Measurements from ENCODE around the gene PPID. TPM values are rescaled to one million over a fixed set of nuclear protein-coding genes. Genes with fewer than 3 reads are reported as not detected.

PPID gene
- total RNA-seq, 4 donors from 2014 or later, result 22.2 to 27.6 (median 25.7) TPM

DNA sequence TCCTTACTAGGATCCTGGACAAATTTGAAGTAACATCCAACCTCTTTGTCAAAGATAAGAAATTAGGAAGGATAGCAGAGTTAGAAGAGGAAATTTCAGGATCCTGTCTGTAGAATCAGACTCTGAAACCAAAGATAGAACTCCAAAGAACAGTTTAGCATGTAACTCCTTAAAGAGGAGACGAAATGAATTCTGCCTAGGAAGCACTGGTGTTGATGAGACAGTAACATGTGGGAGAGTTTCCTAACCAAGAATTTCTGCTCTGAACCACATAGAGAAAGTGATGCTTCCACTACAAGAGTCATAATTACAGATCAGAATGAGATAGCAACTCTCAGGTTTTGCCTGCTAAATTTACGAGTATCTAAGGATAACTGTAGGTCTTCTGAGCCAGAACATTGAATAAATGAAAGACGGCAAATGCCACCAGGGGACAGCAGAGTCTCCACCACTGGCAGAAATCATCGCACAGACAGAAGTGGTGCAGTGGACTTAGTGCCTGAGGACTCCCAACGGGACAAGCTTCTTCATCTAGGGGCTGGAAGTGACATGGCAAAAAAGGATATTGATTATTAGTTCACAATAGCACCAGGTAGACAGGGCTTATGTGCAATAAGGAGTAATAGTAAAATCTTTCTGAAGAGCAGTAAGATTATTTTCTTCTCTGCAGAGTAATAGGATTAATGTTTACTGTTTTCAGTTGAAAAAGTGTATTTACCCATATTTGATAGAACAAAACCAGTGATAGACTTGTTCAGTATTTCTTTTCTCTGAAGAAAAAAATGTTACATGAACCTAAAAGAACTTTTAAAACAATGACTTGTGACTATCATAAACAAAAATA lies 6.7 kb upstream of the PPID start:
- no peak for TF ChIP-seq POLR2A (IDR thresholded peaks at IDR 0.05)
- peak; percentile 89 to 95 (median 92) for TF ChIP-seq CTCF (IDR thresholded peaks at IDR 0.05)
- WGBS, 2 donors (ENCODE audit: low coverage in 1 of 2), result 13 to 18% methylated on average over 4 to 5 of the region's 5 CpGs
- H3K4me1 ChIP-seq, result no peaks in the 10 kb centered on the region

DNA sequence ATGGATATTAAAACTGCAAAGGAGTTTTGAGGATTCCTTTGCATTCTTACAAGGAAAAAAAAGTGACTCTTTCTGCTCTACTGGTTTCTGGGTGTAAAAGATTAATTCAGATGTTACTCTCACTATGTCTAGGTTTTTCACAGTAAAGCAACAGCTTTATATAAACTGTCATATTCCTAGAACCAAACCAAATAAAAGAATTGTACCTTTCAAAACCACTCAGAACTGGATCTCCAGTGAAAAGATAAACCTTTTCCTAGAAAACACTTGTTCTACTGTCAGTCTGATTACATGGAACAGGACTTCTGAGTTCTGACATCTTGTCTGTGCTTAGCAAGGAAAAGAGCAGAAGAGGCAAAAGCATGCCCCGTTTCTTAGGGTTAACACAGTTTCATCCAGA lies 5.0 kb upstream of the PPID start:
- H3K4me1 ChIP-seq, result peaks cover 0 to 6% (median 0%) of the 10 kb centered on the region in 3 donors
- no peak for TF ChIP-seq POLR2A (IDR thresholded peaks at IDR 0.05)
- no peak for TF ChIP-seq POLR2AphosphoS5 (IDR thresholded peaks at IDR 0.05)
- TF ChIP-seq CTCF (IDR thresholded peaks at IDR 0.05), result no peak
- no peak for TF ChIP-seq EP300 (IDR thresholded peaks at IDR 0.05)
- H3K27me3 ChIP-seq, result no peaks in the 10 kb centered on the region
- ATAC-seq, result no peak
- WGBS, 2 donors (ENCODE audit: low coverage in 1 of 2), result 36 to 67% methylated on average over 1 of the region's 1 CpG
- H3K4me3 ChIP-seq, result no peak overlapping the region
- no peaks in the 10 kb centered on the region for H3K9me3 ChIP-seq
- no peaks in the 10 kb centered on the region for H3K36me3 ChIP-seq
- no peak overlapping the region for H3K27ac ChIP-seq

More for the DNA sequence above, 6.7 kb upstream of the PPID start:
- H3K4me3 ChIP-seq, result no peak overlapping the region
- no peaks in the 10 kb centered on the region for H3K36me3 ChIP-seq
- H3K27me3 ChIP-seq, result no peaks in the 10 kb centered on the region
- H3K27ac ChIP-seq, result no peak overlapping the region
- no peaks in the 10 kb centered on the region for H3K9me3 ChIP-seq
- ATAC-seq, result peak; percentile 86

DNA sequence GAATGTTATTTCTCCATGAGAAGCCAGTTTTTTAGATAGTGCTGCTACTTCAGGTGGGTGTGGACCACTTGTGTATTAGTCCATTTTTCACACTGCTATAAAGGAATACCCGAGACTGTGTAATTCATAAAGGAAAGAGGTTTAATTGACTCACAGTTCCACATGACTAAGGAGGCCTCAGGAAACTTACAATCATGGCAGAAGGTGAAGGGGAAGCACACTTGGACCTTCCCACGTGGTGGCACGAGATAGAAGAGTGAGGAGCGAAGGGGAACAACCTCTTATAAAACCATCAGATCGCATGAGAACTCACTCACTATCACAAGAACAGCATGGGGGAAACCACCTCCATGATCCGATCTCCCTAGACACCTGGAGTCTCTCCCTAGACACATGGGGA lies 3.4 kb upstream of the PPID start:
- H3K4me1 ChIP-seq, result peaks cover 2 to 16% (median 3%) of the 10 kb centered on the region in 3 donors
- no peaks in the 10 kb centered on the region for H3K36me3 ChIP-seq
- H3K27ac ChIP-seq, result no peak overlapping the region
- TF ChIP-seq EP300 (IDR thresholded peaks at IDR 0.05) (no peak), CTCF (IDR thresholded peaks at IDR 0.05) (no peak), POLR2AphosphoS5 (IDR thresholded peaks at IDR 0.05) (no peak), POLR2A (IDR thresholded peaks at IDR 0.05) (no peak)
- no peak overlapping the region for H3K4me3 ChIP-seq
- no peaks in the 10 kb centered on the region for H3K9me3 ChIP-seq
- ATAC-seq, result no peak
- 72 to 94% methylated on average over 2 to 6 of the region's 6 CpGs for WGBS, 2 donors (ENCODE audit: low coverage in 1 of 2)
- H3K27me3 ChIP-seq, result no peaks in the 10 kb centered on the region

DNA sequence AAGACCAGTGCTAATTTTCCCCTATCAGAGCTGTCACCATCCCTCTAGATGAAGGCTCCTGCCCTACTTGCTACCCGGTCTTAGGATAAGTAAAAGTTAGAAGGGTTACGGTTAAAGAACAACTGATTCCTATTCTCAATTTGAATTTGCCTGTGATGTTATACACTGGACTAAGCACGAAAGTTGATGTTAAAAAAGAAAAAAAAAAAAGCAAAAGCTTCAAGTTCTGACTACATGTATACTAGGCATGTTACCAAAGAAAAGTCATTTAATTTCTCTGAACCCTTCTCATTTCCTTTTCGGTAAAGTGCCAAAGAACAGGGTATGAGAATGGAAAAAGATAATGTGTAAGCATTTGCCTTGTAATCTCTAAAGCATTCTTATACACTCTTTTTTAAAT lies 1.4 kb upstream of the PPID start:
- no peak for TF ChIP-seq POLR2A (IDR thresholded peaks at IDR 0.05)
- TF ChIP-seq CTCF (IDR thresholded peaks at IDR 0.05), result no peak
- no peak for TF ChIP-seq POLR2AphosphoS5 (IDR thresholded peaks at IDR 0.05)
- TF ChIP-seq EP300 (IDR thresholded peaks at IDR 0.05), result no peak
- Histone ChIP-seq H3K27ac (no peak overlapping the region), H3K4me1 (peaks cover 2 to 24% (median 3%) of the 10 kb centered on the region in 3 donors), H3K4me3 (no peak overlapping the region), H3K9me3 (no peaks in the 10 kb centered on the region), H3K36me3 (peaks cover 0 to 14% of the 10 kb centered on the region in 2 donors), H3K27me3 (no peaks in the 10 kb centered on the region)
- 78 to 86% methylated on average over 1 to 4 of the region's 4 CpGs for WGBS, 2 donors (ENCODE audit: low coverage in 1 of 2)
- ATAC-seq, result no peak

Measured in gastroesophageal sphincter (tissue), 4 donors.